SK-N-SH (cell line): Measurements from ENCODE around the gene VAMP2. TPM values are rescaled to one million over a fixed set of nuclear protein-coding genes. Genes with fewer than 3 reads are reported as not detected.

Experiments
- CTCF ChIA-PET: fragments of 300-600, 350-600 bp; formaldehyde crosslinking; extraction: SDS; loops from one replicate; lab custom pipeline; 2021; lab: Yijun Ruan, JAX
- POLR2A ChIA-PET: fragments of 350-600 bp; sonication (Branson Sonifier 250); formaldehyde crosslinking; extraction: SDS; loops from one replicate; lab custom pipeline; 2020; ENCODE audit warnings: antibody characterized with exemption, inconsistent platforms; lab: Yijun Ruan, JAX
- DNase-seq: peaks from one replicate; pipeline ENCODE4 v3.0.0; 2012
- H2AFZ ChIP-seq: fragments of 200-600 bp; sonication (generic); 2 replicates; pipeline ENCODE4 v1.8.1; 2016; ENCODE audit warnings: antibody characterized with exemption, mild to moderate bottlenecking, low read depth
- H3F3A ChIP-seq: fragments of 200-600 bp; sonication (generic); replicated peaks from 2 replicates; pipeline ENCODE3; 2016; ENCODE audit warnings: antibody characterized with exemption, mild to moderate bottlenecking; ENCODE audit not compliant: insufficient read depth
- H3K27ac ChIP-seq, 2 experiments: fragments of 200-500 bp in 1 of 2; fragments of 200-600 bp in 1 of 2; sonication (Bioruptor generic) in 1 of 2; sonication (generic), shearing (Covaris generic) in 1 of 2; 2 replicates each; pipeline versions ENCODE4 v1.5.1 to v1.6.1; 2014 to 2016; ENCODE audit warnings: low read depth in 2 of 2, inconsistent platforms in 1 of 2, low read length in 1 of 2, mild to moderate bottlenecking in 1 of 2, mixed read lengths in 1 of 2
- H3K27me3 ChIP-seq: fragments of 200-600 bp; sonication (generic), shearing (Covaris generic); 2 replicates; pipeline ENCODE4 v1.6.1; 2016; ENCODE audit warnings: mixed run types; ENCODE audit not compliant: insufficient read depth
- H3K36me3 ChIP-seq, 2 experiments: fragments of 200-500 bp in 1 of 2; fragments of 200-600 bp in 1 of 2; sonication (Bioruptor generic) in 1 of 2; sonication (generic) in 1 of 2; replicated peaks in 1 of 2; 2 replicates each; pipeline versions ENCODE3 to v1.5.1; 2014 to 2016; ENCODE audit warnings: low read length in 1 of 2, mild to moderate bottlenecking in 1 of 2; ENCODE audit not compliant: insufficient read depth in 2 of 2, control insufficient read depth in 1 of 2
- H3K4me1 ChIP-seq, 2 experiments: fragments of 200-500 bp in 1 of 2; fragments of 200-600 bp in 1 of 2; sonication (Bioruptor generic) in 1 of 2; sonication (generic), shearing (Covaris generic) in 1 of 2; 2 replicates each; pipeline versions ENCODE4 v1.5.1 to v1.6.1; 2014 to 2016; ENCODE audit warnings: low read depth in 1 of 2, low read length in 1 of 2, mixed run types in 1 of 2; ENCODE audit not compliant: insufficient read depth in 2 of 2, control insufficient read depth in 1 of 2
- H3K4me2 ChIP-seq: fragments of 200-600 bp; sonication (generic), shearing (Covaris generic); 2 replicates; pipeline ENCODE4 v1.6.1; 2017; ENCODE audit warnings: mixed run types
- H3K4me3 ChIP-seq, 2 experiments: fragments of 200-500 bp in 1 of 2; fragments of 200-600 bp in 1 of 2; sonication (Bioruptor generic) in 1 of 2; sonication (generic), shearing (Covaris generic) in 1 of 2; 2 replicates each; pipeline versions ENCODE4 v1.5.1 to v1.8.1; 2014 to 2016; ENCODE audit warnings: low read depth in 2 of 2, inconsistent platforms in 1 of 2, low read length in 1 of 2, mild to moderate bottlenecking in 1 of 2, mixed read lengths in 1 of 2, moderate library complexity in 1 of 2
- H3K79me2 ChIP-seq: fragments of 200-600 bp; sonication (generic); 2 replicates; pipeline ENCODE4 v1.8.1; 2017; ENCODE audit warnings: mild to moderate bottlenecking; ENCODE audit not compliant: insufficient read depth
- H3K9ac ChIP-seq: fragments of 200-600 bp; sonication (generic); 2 replicates; pipeline ENCODE4 v1.6.1; 2017; ENCODE audit warnings: mixed run types
- H3K9me2 ChIP-seq: fragments of 200-600 bp; sonication (generic); 2 replicates; pipeline ENCODE4 v1.6.1; 2017; ENCODE audit warnings: mixed run types
- H3K9me3 ChIP-seq: fragments of 200-600 bp; sonication (generic); 2 replicates; pipeline ENCODE4 v1.6.1; 2017; ENCODE audit warnings: mixed run types, mild to moderate bottlenecking, moderate library complexity
- H4K20me1 ChIP-seq: fragments of 200-600 bp; sonication (generic); 2 replicates; pipeline ENCODE4 v1.6.1; 2017; ENCODE audit warnings: mild to moderate bottlenecking, mixed run types; ENCODE audit not compliant: insufficient read depth
- CHD2 ChIP-seq: fragments of 150-350 bp; IDR thresholded peaks from 2 replicates; pipeline ENCODE4 v1.6.1; 2018; ENCODE audit warnings: low read length; ENCODE audit not compliant: partially characterized antibody
- ELF1 ChIP-seq: IDR thresholded peaks from 2 replicates; pipeline ENCODE4 v1.4.0; 2012
- EP300 ChIP-seq, 2 experiments: IDR thresholded peaks; 2 replicates each; pipeline versions ENCODE4 v1.4.0 to v1.6.1; 2012; ENCODE audit warnings: borderline replicate concordance in 1 of 2, low read depth in 1 of 2, low read length in 1 of 2
- FOSL2 ChIP-seq: IDR thresholded peaks from 2 replicates; pipeline ENCODE4 v1.4.0; 2012; ENCODE audit warnings: low read depth, mild to moderate bottlenecking, moderate library complexity, borderline replicate concordance
- FOXJ3 ChIP-seq: sonication (generic); formaldehyde crosslinking; IDR thresholded peaks from 2 replicates; pipeline ENCODE4 v1.5.1; 2020; ENCODE audit warnings: mild to moderate bottlenecking, missing genetic modification reagents
- MEF2A ChIP-seq: IDR thresholded peaks from 2 replicates; pipeline ENCODE4 v1.4.0; 2012; ENCODE audit warnings: low read depth, borderline replicate concordance
- MXI1 ChIP-seq: IDR thresholded peaks from 2 replicates; pipeline ENCODE4 v1.6.1; 2012; ENCODE audit warnings: mild to moderate bottlenecking, low read depth, low read length, improper control_type of control experiment
- NFIC ChIP-seq: IDR thresholded peaks from 2 replicates; pipeline ENCODE4 v1.4.0; 2012; ENCODE audit warnings: borderline replicate concordance
- PBX3 ChIP-seq: IDR thresholded peaks from 2 replicates; pipeline ENCODE4; 2012
- RCOR1 ChIP-seq: fragments of 150-350 bp; IDR thresholded peaks from 2 replicates; pipeline ENCODE4 v1.6.1; 2017; ENCODE audit warnings: antibody characterized with exemption, low read length
- TCF12 ChIP-seq: IDR thresholded peaks from 2 replicates; pipeline ENCODE4 v1.4.0; 2012
- TEAD4 ChIP-seq: IDR thresholded peaks from 2 replicates; pipeline ENCODE4 v1.4.0; 2012; ENCODE audit warnings: mild to moderate bottlenecking, borderline replicate concordance; ENCODE audit not compliant: insufficient read depth
- WGBS: methylation state at CpG from one replicate; pipeline ENCODE4 v1.1.6; 2017; ENCODE audit warnings: low lambda C conversion rate; 5-methylcytosine and 5-hydroxymethylcytosine counted together
- polyA plus RNA-seq, 3 experiments: library from polyadenylated mRNA; depleted of rRNA; stranded (reverse); fragments of >200 nt; gene quantifications; 2 replicates each; pipeline ENCODE4 v1.2.3, GENCODE V29; 2012
- TF ChIP-seq, protein P1 (sequence below): IDR thresholded peaks from 2 replicates; pipeline ENCODE4 v1.4.0; 2012; ENCODE audit warnings: low read depth

The VAMP2 gene
- polyA plus RNA-seq, 1 of the 3 experiments (the other 2 are of a cell fraction), result 42.0 TPM

DNA sequence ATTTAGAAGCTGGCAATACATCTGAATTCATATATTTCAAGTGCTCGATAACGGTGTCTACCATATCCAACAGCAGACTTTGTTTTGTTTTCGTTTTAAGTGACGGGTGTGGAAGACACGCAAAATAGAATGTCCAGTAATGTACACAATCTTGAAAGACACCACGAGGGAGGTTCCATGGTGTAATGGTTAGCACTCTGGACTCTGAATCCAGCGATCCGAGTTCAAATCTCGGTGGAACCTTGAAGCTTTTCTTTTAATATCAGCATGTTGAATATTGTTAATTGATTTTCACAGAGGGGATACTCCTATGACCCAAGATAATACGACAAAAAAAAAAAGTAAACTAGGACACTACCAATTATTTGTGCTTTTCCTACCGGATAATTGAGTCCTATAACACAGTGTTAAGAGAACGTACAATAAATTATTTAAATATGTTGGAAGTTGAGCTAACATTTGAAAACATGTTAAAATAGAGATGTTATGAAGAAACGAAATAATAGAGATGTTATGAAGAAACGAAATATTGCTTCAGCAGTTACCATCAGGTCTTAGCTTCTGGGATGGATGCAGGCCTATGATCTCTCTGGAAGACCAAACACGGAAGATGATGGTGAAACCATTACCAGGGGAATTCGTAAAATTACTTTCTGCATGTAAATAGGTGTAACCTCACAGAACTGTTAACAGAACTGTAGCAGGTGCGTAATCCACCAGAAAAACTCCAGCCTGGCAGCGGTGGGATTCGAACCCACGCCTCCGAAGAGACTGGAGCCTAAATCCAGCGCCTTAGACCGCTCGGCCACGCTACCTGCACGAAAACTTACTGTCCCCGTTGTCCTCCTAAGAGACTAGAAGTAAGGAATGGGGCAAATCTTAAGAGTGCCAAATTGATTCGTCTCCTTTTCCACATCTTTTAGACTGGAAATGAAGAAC, 42.9 kb downstream of the VAMP2 start:
- 1% methylated on average over 28 of the region's 28 CpGs for WGBS
- DNase-seq, result peak; percentile 53
- peaks cover 0 to 36% of the 10 kb centered on the region in 2 experiments; a peak in 2 of 4 replicates for H3K4me1 ChIP-seq
- no peaks in the 10 kb centered on the region for H3K36me3 ChIP-seq
- H3K27me3 ChIP-seq, result peaks cover 14% of the 10 kb centered on the region; the same call in 1 of the 2 replicates
- H3K4me3 ChIP-seq, result peak overlapping the region; percentile 53 to 81
- H3F3A ChIP-seq, result peaks cover 23% of the 10 kb centered on the region
- no peaks in the 10 kb centered on the region for H3K9me3 ChIP-seq
- H2AFZ ChIP-seq, result peak overlapping the region; percentile 58; the same call in 1 of the 2 replicates
- TF ChIP-seq, protein P1, sequence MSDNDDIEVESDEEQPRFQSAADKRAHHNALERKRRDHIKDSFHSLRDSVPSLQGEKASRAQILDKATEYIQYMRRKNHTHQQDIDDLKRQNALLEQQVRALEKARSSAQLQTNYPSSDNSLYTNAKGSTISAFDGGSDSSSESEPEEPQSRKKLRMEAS, result peak; percentile 41; the same call in 1 of the 2 replicates
- 0 out of 2 replicates have a peak, but pooled peaks have one; percentile 15 for TF ChIP-seq MXI1
- TF ChIP-seq FOXJ3 (CRISPR knock-in tag), result no peak
- peak; percentile 43; the same call in 1 of the 2 replicates for TF ChIP-seq ELF1
- no peak for TF ChIP-seq MEF2A
- peak; percentile 76 for TF ChIP-seq FOSL2
- TF ChIP-seq TCF12, result peak; percentile 25; the same call in 1 of the 2 replicates
- TF ChIP-seq EP300 (IDR thresholded peaks at IDR 0.05; ENCODE audit: borderline replicate concordance in 1 of 2, low read depth in 1 of 2, low read length in 1 of 2), result peak in 1 of 2 experiments; percentile 17; a peak in 1 of 4 replicates
- no peak for TF ChIP-seq PBX3
- peak; percentile 80 for TF ChIP-seq CHD2
- TF ChIP-seq NFIC, result 0 out of 2 replicates have a peak, but pooled peaks have one; percentile 28
- peak; percentile 84 for TF ChIP-seq TEAD4
- peak; percentile 68 for TF ChIP-seq RCOR1
- peak overlapping the region; percentile 63 to 72 for H3K27ac ChIP-seq
- CTCF ChIA-PET, result interaction anchor here (0.6 to 15.2 kb wide), 41 partner anchors 8 to 186 kb away, joined by 3 to 298 read pairs (median 7); partner anchors contain the start of genes ALOX12B, PER1, SLC25A35 and TMEM107
- peak overlapping the region; percentile 65; the same call in 1 of the 2 replicates for H3K9ac ChIP-seq
- H3K79me2 ChIP-seq, result no peaks in the 10 kb centered on the region
- peak overlapping the region; percentile 97 for H3K4me2 ChIP-seq
- H3K9me2 ChIP-seq, result no peaks in the 10 kb centered on the region
- H4K20me1 ChIP-seq, result peaks cover 15% of the 10 kb centered on the region
- POLR2A ChIA-PET, result interaction anchor here (0.6 to 1.4 kb wide), 4 partner anchors 53 to 434 kb away, joined by 3 to 6 read pairs (median 4); no protein-coding TSS in a partner anchor
